KG1 (cell line): ENCODE data around the gene MYO10.

ENCODE experiments used
- DNase-seq: peaks from one replicate; lab custom pipeline; 2025; lab: John Stamatoyannopoulos, UW

MYO10 gene

GRCh38 chr5:16709691-16710433, 226.2 kb downstream of the MYO10 start:
- DNase-seq, result no peak

GRCh38 chr5:16707869-16708192, 228.3 kb downstream of the MYO10 start:
- DNase-seq, result no peak

- no peak for DNase-seq
Measured at GRCh38 chr5:16707168-16707868, 228.8 kb downstream of the MYO10 start.

DNA sequence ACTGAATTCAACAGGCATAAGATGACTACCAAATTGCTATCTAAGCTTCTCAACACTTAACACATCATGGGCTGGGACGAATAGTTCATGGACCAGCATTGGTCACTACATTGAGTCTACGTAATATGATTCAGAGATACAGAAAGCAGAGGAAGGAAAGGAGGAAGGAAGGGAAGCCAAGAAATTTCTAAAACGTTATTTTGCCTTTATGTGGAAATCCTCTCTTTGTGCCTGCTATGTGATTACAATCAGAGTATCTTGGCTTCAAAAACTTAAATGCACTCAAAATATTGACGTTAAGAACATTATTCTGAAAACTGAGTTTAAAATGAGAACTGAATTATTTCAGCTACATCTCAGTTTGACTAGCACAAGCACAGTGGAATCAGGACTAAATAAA, 231.1 kb downstream of the MYO10 start:
- DNase-seq, result no peak

DNA sequence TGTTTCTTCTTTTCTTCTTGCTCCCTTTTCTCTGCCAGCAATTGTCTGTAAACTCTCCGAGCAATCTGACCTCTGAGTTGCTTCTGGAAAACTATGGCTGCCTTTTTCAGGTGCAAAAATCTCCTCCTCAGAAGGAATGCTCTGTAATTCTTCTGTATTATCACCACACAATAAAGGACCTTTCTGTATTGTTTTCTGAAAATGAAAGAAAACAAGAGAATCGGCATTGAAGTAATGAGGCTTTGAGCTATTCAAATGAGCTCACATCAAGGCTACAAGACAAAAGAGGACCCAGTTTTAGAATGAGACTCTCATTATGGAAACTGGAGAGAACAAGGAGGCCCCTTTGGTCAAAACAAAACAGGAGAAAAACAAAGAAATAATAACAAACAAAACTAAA, 233.1 kb downstream of the MYO10 start:
- no peak for DNase-seq

GRCh38 chr5:16701134-16702099, 234.7 kb downstream of the MYO10 start:
- DNase-seq, result no peak

- DNase-seq, result no peak
Measured at GRCh38 chr5:16700081-16700480, 236.0 kb downstream of the MYO10 start.

DNA sequence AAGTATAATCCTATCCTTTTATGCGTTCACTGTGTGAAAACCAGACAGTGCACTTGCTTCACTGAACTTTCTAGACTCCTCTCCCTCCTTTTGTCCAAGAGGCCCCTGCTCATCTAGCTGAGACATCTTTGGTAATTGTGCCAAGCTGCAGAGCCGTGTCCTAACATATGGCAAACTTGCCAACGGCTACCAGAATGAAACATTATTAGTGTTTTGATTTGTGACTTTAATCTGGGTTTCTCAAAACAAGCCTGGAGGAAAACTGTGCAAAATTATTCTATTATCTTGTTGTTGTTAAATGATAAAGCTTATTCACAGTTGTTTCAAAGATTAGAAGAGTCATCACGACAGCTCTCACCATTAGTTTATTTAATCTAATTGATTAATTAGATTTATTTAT, 240.3 kb downstream of the MYO10 start:
- no peak for DNase-seq

- no peak for DNase-seq
Measured at GRCh38 chr5:16693879-16694278, 242.2 kb downstream of the MYO10 start.

- no peak for DNase-seq
Measured at GRCh38 chr5:16691731-16692130, 244.4 kb downstream of the MYO10 start.

DNA sequence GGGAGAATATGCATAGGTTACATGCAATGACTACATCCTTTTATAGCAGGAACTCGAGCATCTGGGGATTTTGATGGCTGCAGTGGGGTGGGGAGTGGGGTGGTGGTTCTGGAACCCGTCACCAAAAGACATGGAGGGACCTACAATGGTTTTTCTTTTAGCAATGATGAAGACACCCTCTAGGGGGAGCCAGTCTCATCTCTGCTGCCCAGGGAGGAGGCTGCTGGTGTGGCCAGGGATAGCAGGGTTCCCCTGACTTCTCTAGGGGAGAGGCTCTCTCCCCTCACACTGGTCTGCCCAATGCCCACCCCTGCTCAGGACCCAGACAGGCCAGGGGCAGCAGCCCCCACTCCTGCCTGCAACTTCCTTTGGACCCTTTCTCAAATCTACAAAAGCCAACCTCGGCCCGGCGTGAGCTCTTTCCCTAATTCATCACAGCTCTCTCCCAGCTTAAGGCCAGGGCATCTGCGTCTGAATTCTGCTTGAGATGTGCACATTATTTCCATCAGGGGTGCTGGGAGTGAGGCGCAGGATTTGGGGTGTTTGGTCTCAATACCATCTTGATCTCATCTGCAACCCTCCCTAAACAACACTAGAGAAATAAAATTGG, 245.7 kb downstream of the MYO10 start:
- no peak for DNase-seq

DNA sequence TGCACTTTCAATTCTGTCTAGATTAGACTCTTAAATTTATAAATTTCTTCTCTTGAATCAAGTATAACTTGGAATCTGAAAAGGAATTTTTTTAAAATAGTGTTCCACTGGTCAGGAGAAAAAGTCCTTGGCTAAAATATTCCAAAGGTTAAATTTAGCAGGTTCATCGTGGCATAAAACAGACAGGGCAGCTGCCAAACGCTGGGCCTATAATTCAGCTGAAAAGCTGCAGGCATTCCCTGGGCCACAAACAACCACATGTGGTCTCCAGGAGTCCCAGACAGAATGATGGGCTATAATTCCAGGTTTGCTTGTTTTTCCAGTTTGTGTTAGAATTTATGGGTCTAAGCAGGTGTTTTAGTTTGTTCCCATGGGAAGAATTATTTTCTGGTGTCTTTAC, 248.2 kb downstream of the MYO10 start:
- DNase-seq, result no peak

GRCh38 chr5:16685069-16685468, 251.0 kb downstream of the MYO10 start:
- no peak for DNase-seq

DNA sequence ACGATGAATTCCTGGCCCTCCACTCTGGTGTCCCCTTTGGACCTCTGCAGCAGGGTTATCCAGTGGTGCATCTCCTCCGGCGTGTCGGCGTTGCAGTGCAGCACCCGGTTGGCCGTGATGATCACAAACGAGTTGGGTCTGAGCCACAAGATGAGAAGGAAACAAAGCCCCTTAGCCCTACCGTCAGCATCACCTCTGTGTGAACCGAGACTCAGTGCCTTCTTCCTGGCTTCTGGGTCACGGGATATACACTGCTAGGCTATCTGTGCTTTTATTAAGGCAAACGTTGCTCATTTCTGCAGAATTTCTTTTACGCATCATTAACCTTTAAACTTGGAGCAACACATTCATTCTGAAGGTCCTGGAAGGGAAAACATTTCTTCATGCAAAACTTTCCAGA, 254.2 kb downstream of the MYO10 start:
- DNase-seq, result no peak

- no peak for DNase-seq
Measured at GRCh38 chr5:16679863-16680262, 256.2 kb downstream of the MYO10 start.

DNA sequence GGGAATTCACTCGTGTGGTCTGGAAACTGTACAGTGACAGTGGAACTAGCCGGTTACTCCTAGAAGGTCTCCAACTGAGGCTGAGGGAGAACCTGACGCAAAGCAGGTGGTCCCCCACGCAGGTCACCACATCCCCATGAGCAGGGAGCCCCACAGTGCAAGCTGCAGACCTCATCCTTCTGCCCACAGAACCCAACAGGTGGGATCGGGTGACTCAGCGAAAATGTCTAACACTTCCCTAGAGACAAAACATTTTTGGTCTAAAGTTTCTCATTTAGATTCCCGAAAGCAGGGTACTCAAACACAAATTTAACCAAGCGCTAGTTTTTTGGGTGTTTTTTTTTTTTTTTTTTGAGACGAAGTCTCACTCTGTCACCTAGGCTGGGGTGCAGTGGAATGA, 256.9 kb downstream of the MYO10 start:
- no peak for DNase-seq

- DNase-seq, result no peak
Measured at GRCh38 chr5:16675806-16676205, 260.3 kb downstream of the MYO10 start.

GRCh38 chr5:16674750-16675149, 261.3 kb downstream of the MYO10 start:
- no peak for DNase-seq

DNA sequence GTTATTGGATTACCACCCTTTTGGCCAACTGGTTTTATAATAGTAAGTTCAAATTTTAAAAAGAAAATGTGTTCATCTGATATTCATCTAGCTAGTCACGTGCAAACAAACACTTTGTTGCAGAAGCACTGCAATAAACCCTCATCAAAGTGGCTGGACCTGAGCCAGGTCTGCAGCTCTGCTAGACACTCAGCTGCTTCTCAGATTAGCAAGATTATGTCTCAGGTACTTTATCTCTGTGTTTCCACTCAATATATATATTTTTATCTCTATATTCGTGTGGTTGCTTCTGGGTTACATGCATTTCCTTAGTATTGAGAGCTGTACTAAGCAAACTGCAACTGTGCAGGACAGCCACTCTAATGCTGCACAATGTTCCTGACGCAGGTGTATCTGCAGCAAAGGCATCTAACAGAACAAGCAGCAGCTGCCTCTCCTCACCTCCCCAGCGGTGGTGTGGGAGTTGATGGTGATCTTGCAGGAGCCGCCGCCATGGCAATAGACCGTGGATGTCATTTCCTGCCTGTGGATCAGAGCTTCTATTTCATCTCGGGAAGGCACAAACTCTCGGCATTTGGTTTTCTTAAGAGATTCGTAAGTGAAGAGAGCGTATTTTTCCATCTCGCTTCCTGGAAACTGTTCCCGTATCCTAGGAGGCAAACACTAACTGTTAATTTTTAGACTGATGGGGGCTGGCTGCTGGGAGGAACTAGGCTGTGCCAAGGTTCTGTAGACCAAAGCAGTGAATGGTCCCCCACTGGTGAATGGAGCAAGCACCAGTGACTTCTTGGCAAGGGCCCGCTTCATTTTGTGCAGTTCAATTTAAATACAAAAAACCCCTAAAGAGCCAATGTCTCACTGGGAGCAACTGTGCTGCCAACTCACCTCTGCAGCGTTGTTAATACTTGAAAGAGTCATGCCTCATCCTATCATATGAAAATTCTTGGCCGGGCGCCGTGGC, 262.6 kb downstream of the MYO10 start:
- DNase-seq, result no peak

GRCh38 chr5:16671208-16671607, 264.9 kb downstream of the MYO10 start:
- no peak for DNase-seq

DNA sequence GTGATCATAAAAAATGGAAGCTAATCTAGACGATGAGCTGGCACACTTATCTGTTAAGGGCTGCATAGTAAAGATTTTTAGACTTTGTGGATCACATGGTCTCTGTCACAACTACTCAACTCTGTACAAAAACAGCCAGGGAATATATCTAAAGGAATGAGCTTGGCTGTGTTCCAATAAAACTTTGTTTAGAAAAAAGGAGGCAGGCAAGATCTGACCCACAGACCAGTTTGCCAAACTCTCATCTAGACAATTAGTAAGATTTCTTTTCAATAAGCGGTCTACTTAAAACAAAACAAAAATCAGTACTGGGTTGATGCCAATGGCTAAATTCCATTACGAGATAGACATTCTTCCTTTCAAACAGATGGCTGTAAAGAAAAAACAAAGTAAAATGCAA, 266.3 kb downstream of the MYO10 start:
- no peak for DNase-seq
